Caco-2 (cell line): Measurements from ENCODE around the gene DDX60. TPM values are rescaled to one million over a fixed set of nuclear protein-coding genes. Genes with fewer than 3 reads are reported as not detected.
"Not testable (repeated sequence)": the region's sequence is repeated elsewhere in the genome, so short reads cannot be mapped to it uniquely, and the experiment has no call there.

ENCODE experiments used
- BruUV-seq: library from RNA; stranded (reverse); fragments of 400-500 nt; replicated peaks from 2 replicates; lab custom pipeline; 2021; lab: Mats Ljungman, UMichigan
- CTCF ChIA-PET: fragments of 300-600 bp; sonication (Branson Sonifier 250); formaldehyde crosslinking; loops from one replicate; lab custom pipeline; 2022; ENCODE audit warnings: antibody characterized with exemption; lab: Charles Lee
- POLR2A ChIA-PET: fragments of 300-600 bp; sonication (Branson Sonifier 250); formaldehyde crosslinking; loops from one replicate; lab custom pipeline; 2022; ENCODE audit warnings: antibody characterized with exemption; lab: Charles Lee
- DNase-seq, 2 experiments: peaks; one replicate each; pipeline versions ENCODE4 v3.0.0 to v3.0.0-alpha.2; 2020 to 2022
- H3K27me3 ChIP-seq: replicated peaks from 2 replicates; pipeline ENCODE4 v1.6.0; 2011; ENCODE audit warnings: low read length; ENCODE audit not compliant: control insufficient read depth, insufficient read depth
- H3K36me3 ChIP-seq: 2 replicates; pipeline ENCODE4 v1.5.1; 2011; ENCODE audit warnings: low read length; ENCODE audit not compliant: control insufficient read depth, insufficient read depth
- H3K4me1 ChIP-seq: fragments of 250-450 bp; sonication (Bioruptor Pico); 2 replicates; pipeline ENCODE4 v1.5.1; 2020; ENCODE audit warnings: mild to moderate bottlenecking
- H3K4me3 ChIP-seq: 2 replicates; pipeline ENCODE4 v1.5.1; 2011; ENCODE audit warnings: low read depth, mild to moderate bottlenecking, control low read depth, low read length
- H3K9me3 ChIP-seq: fragments of 250-450 bp; sonication (Bioruptor Pico); 2 replicates; pipeline ENCODE4 v1.5.1; 2020; ENCODE audit warnings: mild to moderate bottlenecking, moderate library complexity
- H3K27ac Mint-ChIP-seq: one replicate; pipeline ENCODE4 v1.8.0; 2022; ENCODE audit warnings: mixed read lengths; ENCODE audit not compliant: unreplicated experiment
- H3K27me3 Mint-ChIP-seq: one replicate; pipeline ENCODE4 v1.8.0; 2022; ENCODE audit warnings: mixed read lengths; ENCODE audit not compliant: insufficient read depth, unreplicated experiment
- H3K36me3 Mint-ChIP-seq: one replicate; pipeline ENCODE4 v1.8.0; 2022; ENCODE audit warnings: mild to moderate bottlenecking, mixed read lengths; ENCODE audit not compliant: insufficient read depth, unreplicated experiment
- H3K4me1 Mint-ChIP-seq: one replicate; pipeline ENCODE4 v1.8.0; 2022; ENCODE audit warnings: low read depth, mixed read lengths; ENCODE audit not compliant: unreplicated experiment
- H3K4me3 Mint-ChIP-seq: one replicate; pipeline ENCODE4 v1.8.0; 2022; ENCODE audit warnings: mild to moderate bottlenecking, moderate library complexity, mixed read lengths; ENCODE audit not compliant: unreplicated experiment
- H3K9me3 Mint-ChIP-seq: one replicate; pipeline ENCODE4 v1.8.0; 2022; ENCODE audit warnings: mixed read lengths; ENCODE audit not compliant: unreplicated experiment
- intact Hi-C: fragments of 100-400 bp; cut with micrococcal nuclease; formaldehyde crosslinking; loops from one replicate; pipeline ENCODE4 v1.10.0; 2022; ENCODE audit not compliant: unreplicated experiment
- total RNA-seq: library from RNA; stranded (reverse); gene quantifications from 2 replicates; pipeline ENCODE4 v1.2.3, GENCODE V29; 2022
- TF ChIP-seq, protein P1 (sequence below), 2 experiments: fragments of 200-600 bp in 1 of 2; IDR thresholded peaks; 1 replicate in 1 of 2; 2 replicates in 1 of 2; pipeline versions ENCODE4 v1.5.1 to v1.8.0; 2011 to 2022; ENCODE audit warnings: antibody characterized with exemption in 1 of 2, control low read depth in 1 of 2, inconsistent platforms in 1 of 2, low read depth in 1 of 2, low read length in 1 of 2, mild to moderate bottlenecking in 1 of 2, moderate library complexity in 1 of 2; ENCODE audit not compliant: insufficient read depth in 1 of 2, severe bottlenecking in 1 of 2, unreplicated experiment in 1 of 2

Gene DDX60
- total RNA-seq, 1 experiment from 2014 or later = 0.70 TPM

DNA sequence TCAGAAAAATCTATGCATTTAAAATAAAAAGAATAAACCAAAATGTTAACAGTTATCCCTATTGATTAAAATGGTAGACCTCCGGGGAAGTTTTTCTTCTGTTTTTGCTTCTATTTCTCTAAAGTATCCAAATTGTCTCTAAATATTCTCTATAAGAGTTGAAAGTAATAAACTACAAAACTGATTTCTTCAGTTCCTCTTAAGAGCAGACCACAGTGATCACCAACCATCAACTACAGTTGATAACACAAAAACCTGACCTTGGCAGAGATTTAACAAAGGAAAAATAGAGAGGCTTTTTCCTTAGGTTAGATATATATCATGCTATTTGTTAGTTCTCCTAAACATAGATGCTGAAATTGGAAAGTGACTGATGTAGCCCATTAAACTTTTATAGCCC lies 27.3 kb downstream of the DDX60 start:
- Mint-ChIP-seq H3K4me3 (no peak overlapping the region), H3K9me3 (no peaks in the 10 kb centered on the region), H3K27me3 (peaks cover 5% of the 10 kb centered on the region), H3K4me1 (no peaks in the 10 kb centered on the region), H3K36me3 (no peaks in the 10 kb centered on the region), H3K27ac (no peak overlapping the region)
- no peaks in the 10 kb centered on the region for H3K9me3 ChIP-seq
- H3K27me3 ChIP-seq = no peaks in the 10 kb centered on the region
- no peaks in the 10 kb centered on the region for H3K36me3 ChIP-seq
- H3K4me1 ChIP-seq = no peaks in the 10 kb centered on the region
- BruUV-seq = no TSS peak
- CTCF ChIA-PET = no interaction called here
- H3K4me3 ChIP-seq = no peak overlapping the region
- intact Hi-C loops = no loop called here
- POLR2A ChIA-PET = no interaction called here
- TF ChIP-seq, protein P1, sequence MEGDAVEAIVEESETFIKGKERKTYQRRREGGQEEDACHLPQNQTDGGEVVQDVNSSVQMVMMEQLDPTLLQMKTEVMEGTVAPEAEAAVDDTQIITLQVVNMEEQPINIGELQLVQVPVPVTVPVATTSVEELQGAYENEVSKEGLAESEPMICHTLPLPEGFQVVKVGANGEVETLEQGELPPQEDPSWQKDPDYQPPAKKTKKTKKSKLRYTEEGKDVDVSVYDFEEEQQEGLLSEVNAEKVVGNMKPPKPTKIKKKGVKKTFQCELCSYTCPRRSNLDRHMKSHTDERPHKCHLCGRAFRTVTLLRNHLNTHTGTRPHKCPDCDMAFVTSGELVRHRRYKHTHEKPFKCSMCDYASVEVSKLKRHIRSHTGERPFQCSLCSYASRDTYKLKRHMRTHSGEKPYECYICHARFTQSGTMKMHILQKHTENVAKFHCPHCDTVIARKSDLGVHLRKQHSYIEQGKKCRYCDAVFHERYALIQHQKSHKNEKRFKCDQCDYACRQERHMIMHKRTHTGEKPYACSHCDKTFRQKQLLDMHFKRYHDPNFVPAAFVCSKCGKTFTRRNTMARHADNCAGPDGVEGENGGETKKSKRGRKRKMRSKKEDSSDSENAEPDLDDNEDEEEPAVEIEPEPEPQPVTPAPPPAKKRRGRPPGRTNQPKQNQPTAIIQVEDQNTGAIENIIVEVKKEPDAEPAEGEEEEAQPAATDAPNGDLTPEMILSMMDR (IDR thresholded peaks at IDR 0.05; ENCODE audit: insufficient read depth in 1 of 2, low read depth in 1 of 2, low read length in 1 of 2, severe bottlenecking in 1 of 2, unreplicated experiment in 1 of 2) = no peak
- DNase-seq = no peak

DNA sequence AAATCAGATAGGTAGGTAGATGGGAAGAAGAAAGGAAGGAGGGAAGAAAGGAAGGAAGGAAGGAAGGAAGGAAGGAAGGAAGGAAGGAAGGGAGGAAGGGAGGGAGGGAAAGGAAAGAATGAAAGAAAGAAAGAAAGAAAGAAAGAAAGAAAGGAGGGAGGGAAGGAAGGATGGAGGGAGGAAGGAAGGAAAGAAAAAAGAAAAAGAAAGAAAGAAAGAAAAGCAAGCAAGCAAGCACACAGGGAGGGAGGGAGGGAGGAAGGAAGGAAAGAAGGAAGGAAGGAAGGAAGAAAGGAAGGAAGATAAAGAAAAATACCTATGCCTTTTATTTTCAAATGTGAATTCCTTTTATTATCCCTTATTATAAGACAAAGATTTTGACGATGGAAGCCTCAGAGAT lies 32.7 kb downstream of the DDX60 start:
- H3K27ac Mint-ChIP-seq, BruUV-seq, H3K36me3 ChIP-seq, H3K4me1 Mint-ChIP-seq, H3K36me3 Mint-ChIP-seq, H3K27me3 Mint-ChIP-seq, H3K9me3 Mint-ChIP-seq, POLR2A ChIA-PET, H3K4me3 Mint-ChIP-seq, CTCF ChIA-PET, H3K27me3 ChIP-seq, H3K4me3 ChIP-seq, H3K4me1 ChIP-seq, H3K9me3 ChIP-seq, intact Hi-C loops, DNase-seq: not testable (repeated sequence)

GRCh38 chr4:168279556-168279955 lies 39.0 kb downstream of the DDX60 start:
- H3K4me3 Mint-ChIP-seq = no peak overlapping the region
- no peaks in the 10 kb centered on the region for H3K4me1 Mint-ChIP-seq
- no peaks in the 10 kb centered on the region for H3K9me3 ChIP-seq
- TF ChIP-seq, protein P1 (IDR thresholded peaks at IDR 0.05; ENCODE audit: insufficient read depth in 1 of 2, low read depth in 1 of 2, low read length in 1 of 2, severe bottlenecking in 1 of 2, unreplicated experiment in 1 of 2) = no peak
- no peak for DNase-seq
- BruUV-seq = no TSS peak
- POLR2A ChIA-PET = no interaction called here
- H3K4me3 ChIP-seq = no peak overlapping the region
- intact Hi-C loops = no loop called here
- H3K4me1 ChIP-seq = no peaks in the 10 kb centered on the region
- CTCF ChIA-PET = no interaction called here
- H3K27me3 ChIP-seq = no peaks in the 10 kb centered on the region
- no peak overlapping the region for H3K27ac Mint-ChIP-seq
- H3K9me3 Mint-ChIP-seq = no peaks in the 10 kb centered on the region
- H3K36me3 ChIP-seq = no peaks in the 10 kb centered on the region
- peaks cover 6% of the 10 kb centered on the region for H3K27me3 Mint-ChIP-seq
- no peaks in the 10 kb centered on the region for H3K36me3 Mint-ChIP-seq

DNA sequence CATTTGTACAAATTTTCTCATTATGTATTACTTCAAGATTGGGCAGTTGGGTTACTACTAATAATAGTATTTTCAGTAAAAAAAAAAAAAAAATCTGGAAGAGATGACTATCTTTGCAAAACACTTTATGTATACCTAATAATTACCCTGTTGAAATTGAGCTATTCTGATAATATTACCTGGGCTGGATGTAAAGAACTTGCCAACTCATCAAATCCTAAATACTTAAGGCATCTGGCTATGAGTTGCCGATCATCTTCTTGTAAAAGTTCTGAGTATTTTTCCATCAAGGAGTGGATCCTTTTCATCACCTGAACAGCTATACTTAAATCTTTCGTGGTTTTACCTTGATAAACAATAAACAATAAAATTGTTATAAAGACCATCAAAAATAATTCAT lies 42.7 kb downstream of the DDX60 start:
- H3K36me3 Mint-ChIP-seq = no peaks in the 10 kb centered on the region
- ChIA-PET CTCF (no interaction called here), POLR2A (no interaction called here)
- BruUV-seq = no TSS peak
- Histone ChIP-seq H3K27me3 (no peaks in the 10 kb centered on the region), H3K36me3 (no peaks in the 10 kb centered on the region), H3K4me3 (no peak overlapping the region), H3K9me3 (no peaks in the 10 kb centered on the region), H3K4me1 (no peaks in the 10 kb centered on the region)
- H3K27me3 Mint-ChIP-seq = peaks cover 2% of the 10 kb centered on the region
- no peak overlapping the region for H3K27ac Mint-ChIP-seq
- no peaks in the 10 kb centered on the region for H3K9me3 Mint-ChIP-seq
- H3K4me1 Mint-ChIP-seq = no peaks in the 10 kb centered on the region
- TF ChIP-seq, protein P1 (IDR thresholded peaks at IDR 0.05; ENCODE audit: insufficient read depth in 1 of 2, low read depth in 1 of 2, low read length in 1 of 2, severe bottlenecking in 1 of 2, unreplicated experiment in 1 of 2) = no peak
- no peak overlapping the region for H3K4me3 Mint-ChIP-seq
- intact Hi-C loops = no loop called here
- DNase-seq = no peak
